Non-pigmented ciliary epithelial cell (primary cell): Measurements from ENCODE around the gene CCDC136.

ENCODE experiments used
- DNase-seq: peaks from one replicate; pipeline ENCODE4 v3.0.0-alpha.2; 2010; ENCODE audit warnings: low read depth

The CCDC136 gene

GRCh38 chr7:128831994-128832879 is 40.5 kb downstream of the CCDC136 start:
- no peak for DNase-seq

GRCh38 chr7:128832880-128833147 is 41.0 kb downstream of the CCDC136 start:
- DNase-seq = no peak

DNA sequence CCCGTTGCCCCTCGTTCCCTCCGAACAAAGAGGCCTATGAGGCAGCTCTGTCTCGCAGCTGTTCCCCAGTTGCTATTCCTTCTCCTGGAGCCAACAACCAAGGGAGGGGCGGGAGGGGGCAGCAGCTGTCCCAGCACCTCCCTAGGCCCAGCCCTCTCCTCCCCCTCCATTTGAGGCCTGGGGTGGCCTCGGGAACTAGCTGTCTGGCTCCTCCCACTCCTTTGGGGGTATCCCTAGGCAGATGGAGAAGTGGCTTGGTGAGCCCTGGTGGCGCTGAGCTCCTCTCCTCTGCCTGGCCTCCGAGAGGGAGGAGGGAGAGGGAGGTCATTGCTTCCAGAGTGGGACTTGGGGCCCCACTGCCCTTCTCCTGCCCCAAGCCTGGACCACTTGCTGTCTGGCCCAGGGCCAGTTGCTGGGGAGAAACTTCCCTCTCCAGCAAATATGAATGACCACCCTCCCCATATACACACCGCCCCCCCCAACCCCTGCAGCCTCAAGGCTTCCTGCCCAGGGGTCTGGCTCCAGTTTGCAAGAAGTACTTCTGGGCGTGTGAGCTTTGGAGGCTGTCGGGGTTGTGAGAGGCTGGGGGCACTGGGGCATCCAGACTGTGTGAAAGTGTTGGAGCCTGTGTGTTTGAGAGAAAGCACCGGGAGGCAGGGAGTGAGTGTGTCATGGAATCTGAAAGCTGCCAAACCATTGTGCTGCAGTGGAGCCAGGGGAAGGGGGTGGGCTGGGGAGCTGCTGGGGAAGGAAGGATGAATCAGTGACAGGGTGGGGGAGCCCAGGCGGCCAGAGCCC is 41.6 kb downstream of the CCDC136 start:
- DNase-seq = peak; percentile 51

DNA sequence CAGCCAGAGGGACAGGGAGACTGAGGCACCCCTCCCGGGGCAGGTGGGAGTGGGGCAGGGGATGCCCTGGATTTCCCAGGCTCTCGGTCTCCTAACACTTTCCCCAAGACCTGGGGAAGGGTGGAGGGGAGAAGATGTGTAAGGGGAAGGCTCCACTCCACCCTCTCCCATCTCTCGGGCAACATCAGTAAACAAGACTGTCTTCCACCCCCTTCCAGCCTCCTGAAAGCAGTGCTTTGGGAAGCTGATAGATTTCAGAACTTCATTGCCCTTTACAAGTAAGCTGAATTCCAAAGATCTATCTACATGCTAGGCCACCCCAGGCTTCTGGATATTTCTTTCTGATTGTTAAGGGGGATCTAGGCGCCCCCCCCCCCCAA is 42.2 kb downstream of the CCDC136 start:
- DNase-seq = no peak

GRCh38 chr7:128835231-128835751 is 43.5 kb downstream of the CCDC136 start:
- no peak for DNase-seq

GRCh38 chr7:128835790-128836641 is 44.2 kb downstream of the CCDC136 start:
- no peak for DNase-seq

GRCh38 chr7:128836729-128837348 is 45.1 kb downstream of the CCDC136 start:
- no peak for DNase-seq

- DNase-seq = no peak
Measured at GRCh38 chr7:128837521-128837921, 45.8 kb downstream of the CCDC136 start.

GRCh38 chr7:128838109-128838779 is 46.5 kb downstream of the CCDC136 start:
- DNase-seq = no peak

- no peak for DNase-seq
Measured at GRCh38 chr7:128838981-128839731, 47.4 kb downstream of the CCDC136 start.

DNA sequence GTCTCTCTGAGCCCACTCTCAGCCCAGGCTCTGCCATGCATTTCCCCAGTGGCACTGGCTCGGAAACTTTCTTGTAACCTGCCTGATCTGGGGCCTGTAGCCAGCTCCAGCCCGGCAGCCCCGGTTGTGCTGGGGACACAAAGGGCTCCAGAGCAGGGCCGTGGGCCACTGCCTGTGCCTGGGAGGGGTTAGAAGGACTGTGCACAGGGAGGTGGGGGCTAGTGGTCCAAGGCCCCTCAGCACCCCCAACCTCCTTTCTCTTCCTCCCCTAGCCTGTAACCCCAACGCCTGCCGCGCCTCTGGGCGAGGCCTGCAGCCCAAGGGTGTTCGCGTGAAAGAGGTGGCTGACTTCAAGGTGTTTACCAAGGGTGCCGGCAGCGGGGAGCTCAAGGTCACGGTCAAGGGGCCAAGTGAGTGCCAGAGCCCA is 48.0 kb downstream of the CCDC136 start:
- no peak for DNase-seq

GRCh38 chr7:128840326-128841170 is 48.8 kb downstream of the CCDC136 start:
- no peak for DNase-seq

- DNase-seq = no peak
Measured at GRCh38 chr7:128841171-128841690, 49.5 kb downstream of the CCDC136 start.

DNA sequence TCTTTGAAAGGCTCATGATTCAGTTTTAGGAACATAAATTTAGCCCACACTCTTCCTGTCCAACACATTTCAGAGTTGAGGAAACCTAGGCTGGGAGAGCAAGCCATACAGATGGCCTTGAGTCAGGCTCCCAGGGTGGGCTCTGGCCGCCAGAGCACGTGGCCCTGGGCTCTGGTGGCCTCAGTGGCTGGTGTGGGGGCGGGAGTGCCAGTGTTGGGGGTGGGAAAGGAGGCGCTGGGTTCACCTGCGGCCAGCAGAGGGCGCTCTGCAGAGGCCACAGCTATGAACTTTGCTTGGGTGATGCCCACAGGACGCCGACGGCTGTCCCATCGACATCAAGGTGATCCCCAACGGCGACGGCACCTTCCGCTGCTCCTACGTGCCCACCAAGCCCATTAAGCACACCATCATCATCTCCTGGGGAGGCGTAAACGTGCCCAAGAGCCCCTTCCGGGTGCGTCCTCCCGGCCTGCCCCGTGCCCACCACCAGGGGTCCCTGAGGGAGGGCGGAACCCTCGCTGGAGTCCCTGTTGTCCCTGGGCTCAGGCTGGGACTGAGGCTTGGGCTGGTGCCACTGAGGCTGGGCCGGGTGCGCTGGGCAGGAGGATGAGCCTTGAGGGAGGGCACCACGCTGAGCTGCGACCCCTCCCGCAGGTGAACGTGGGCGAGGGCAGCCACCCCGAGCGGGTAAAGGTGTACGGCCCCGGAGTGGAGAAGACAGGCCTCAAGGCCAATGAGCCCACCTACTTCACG is 50.3 kb downstream of the CCDC136 start:
- DNase-seq = no peak

DNA sequence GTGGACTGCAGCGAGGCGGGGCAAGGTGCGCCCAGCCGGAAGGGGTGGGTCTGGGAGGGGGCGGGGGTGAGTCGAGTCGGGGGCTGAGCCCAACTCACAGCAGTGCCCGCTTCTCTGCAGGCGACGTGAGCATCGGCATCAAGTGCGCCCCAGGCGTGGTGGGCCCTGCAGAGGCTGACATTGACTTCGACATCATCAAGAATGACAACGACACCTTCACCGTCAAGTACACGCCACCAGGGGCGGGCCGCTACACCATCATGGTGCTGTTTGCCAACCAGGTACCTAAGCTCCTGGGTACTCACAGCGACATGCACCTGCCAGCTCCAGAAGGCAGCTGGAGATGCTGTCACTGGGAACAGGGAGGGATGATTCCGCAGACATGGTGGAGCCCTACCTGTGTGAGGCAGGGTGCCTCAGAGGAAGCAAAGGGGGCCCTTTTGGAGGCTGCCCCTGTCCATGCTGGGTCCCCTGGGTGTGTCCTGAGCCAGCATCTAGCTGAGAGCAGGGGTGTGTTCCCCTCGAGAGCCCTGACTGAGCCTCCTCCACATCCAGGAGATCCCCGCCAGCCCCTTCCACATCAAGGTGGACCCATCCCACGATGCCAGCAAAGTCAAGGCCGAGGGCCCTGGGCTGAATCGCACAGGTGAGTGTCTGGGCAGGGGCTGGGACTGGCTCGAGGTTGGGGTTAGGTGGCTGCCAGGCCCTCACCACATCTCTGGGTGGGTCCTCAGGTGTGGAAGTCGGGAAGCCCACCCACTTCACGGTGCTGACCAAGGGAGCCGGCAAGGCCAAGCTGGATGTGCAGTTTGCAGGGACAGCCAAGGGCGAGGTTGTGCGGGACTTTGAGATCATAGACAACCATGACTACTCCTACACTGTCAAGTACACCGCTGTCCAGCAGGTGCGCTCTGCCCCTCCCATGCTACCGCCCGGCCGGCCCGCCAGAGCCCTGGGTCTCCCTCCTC is 51.2 kb downstream of the CCDC136 start:
- no peak for DNase-seq

DNA sequence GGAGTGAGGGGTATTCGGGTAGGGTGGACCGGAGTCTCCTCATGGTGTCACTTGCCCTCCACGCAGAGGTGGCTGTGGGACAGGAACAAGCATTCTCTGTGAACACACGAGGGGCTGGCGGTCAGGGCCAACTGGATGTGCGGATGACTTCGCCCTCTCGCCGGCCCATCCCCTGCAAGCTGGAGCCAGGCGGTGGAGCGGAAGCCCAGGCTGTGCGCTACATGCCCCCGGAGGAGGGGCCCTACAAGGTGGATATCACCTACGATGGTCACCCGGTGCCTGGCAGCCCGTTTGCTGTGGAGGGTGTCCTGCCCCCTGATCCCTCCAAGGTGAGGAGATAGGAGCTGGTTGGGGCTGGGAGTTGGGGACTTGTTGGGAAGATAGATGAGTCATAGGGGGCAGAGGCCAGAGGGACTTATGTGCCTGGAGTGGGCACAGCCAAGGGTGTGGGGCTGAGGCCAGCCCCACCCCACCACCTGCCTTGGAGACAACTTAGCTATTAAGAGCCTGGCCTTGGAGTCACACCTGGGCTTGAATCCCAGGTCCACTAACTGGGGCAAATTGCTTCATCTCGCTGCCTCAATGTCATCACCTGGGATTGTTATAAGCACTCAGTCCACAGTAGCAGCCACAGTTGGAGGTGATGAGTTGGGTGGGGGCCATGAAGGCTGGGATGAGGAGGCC is 52.3 kb downstream of the CCDC136 start:
- DNase-seq = no peak
